Muscle of leg (tissue), 11 donors: Measurements from ENCODE around the gene DISC1. TPM values are rescaled to one million over a fixed set of nuclear protein-coding genes. Genes with fewer than 3 reads are reported as not detected.
"Not testable (repeated sequence)": the region's sequence is repeated elsewhere in the genome, so short reads cannot be mapped to it uniquely, and the experiment has no call there.

Source experiments
- DNase-seq: peaks from one replicate; pipeline ENCODE4 v3.0.0; 2013
- H3K27ac ChIP-seq: one replicate; pipeline ENCODE4 v1.5.1; 2013; ENCODE audit warnings: mild to moderate bottlenecking, low read length, control low read depth
- H3K27me3 ChIP-seq: one replicate; pipeline ENCODE4 v1.6.1; 2013; ENCODE audit warnings: low read length; ENCODE audit not compliant: control insufficient read depth, insufficient read depth
- H3K36me3 ChIP-seq: one replicate; pipeline ENCODE4 v1.6.1; 2013; ENCODE audit warnings: low read length; ENCODE audit not compliant: control insufficient read depth, insufficient read depth
- H3K4me1 ChIP-seq: one replicate; pipeline ENCODE4 v1.6.1; 2013; ENCODE audit warnings: low read length; ENCODE audit not compliant: control insufficient read depth, insufficient read depth
- H3K4me3 ChIP-seq: one replicate; pipeline ENCODE4 v1.5.1; 2013; ENCODE audit warnings: low read length, control low read depth
- H3K9me3 ChIP-seq: replicated peaks from 2 replicates; pipeline ENCODE4 v1.6.1; 2013; ENCODE audit warnings: low read depth, low read length; ENCODE audit not compliant: control insufficient read depth
- WGBS: methylation state at CpG from one replicate; pipeline ENCODE4 v1.1.5; 2013; ENCODE audit warnings: missing lambda C conversion rate; ENCODE audit not compliant: insufficient coverage; 5-methylcytosine and 5-hydroxymethylcytosine counted together
- polyA plus RNA-seq, 8 donors: library from polyadenylated mRNA; unstranded; fragments of 120-200 nt; gene quantifications; one replicate each; pipeline versions ENCODE4 v1.2.1 to v1.2.3, GENCODE V29; 2013; ENCODE audit warnings: inconsistent platforms in 1 of 8, low replicate concordance in 1 of 8; ENCODE audit not compliant: insufficient read length in 8 of 8, insufficient read depth in 1 of 8
- total RNA-seq: library from RNA; stranded (reverse); fragments of 120-200 nt; gene quantifications from one replicate; pipeline ENCODE4 v1.2.4, GENCODE V29; 2013

DISC1 gene
- total and polyA plus RNA-seq, 9 donors: 4.5 to 10.7 (median 7.3) TPM

DNA sequence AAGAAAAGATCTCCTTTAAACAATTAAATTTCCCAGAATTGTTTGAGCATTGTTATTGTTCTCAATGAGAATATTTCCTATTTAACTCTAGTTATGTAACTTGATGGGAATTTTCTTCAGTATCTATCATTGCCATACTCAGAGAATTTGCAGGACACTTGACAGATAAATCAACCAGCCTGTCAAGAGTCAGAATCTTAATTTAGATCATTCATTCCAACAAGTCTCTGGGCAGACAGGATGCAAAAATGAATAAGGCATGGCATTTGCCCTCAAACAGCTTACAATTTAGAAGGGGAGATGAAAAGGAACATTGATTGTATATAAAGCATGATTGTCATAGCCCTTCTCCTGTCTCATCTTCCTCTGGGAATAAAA, 7.3 kb upstream of the DISC1 start:
- no peaks in the 10 kb centered on the region for H3K9me3 ChIP-seq
- DNase-seq: no peak
- no peak overlapping the region for H3K27ac ChIP-seq
- H3K4me1 ChIP-seq: no peaks in the 10 kb centered on the region
- H3K36me3 ChIP-seq: no peaks in the 10 kb centered on the region
- H3K4me3 ChIP-seq: no peak overlapping the region
- no peaks in the 10 kb centered on the region for H3K27me3 ChIP-seq

- DNase-seq, H3K27me3 ChIP-seq, H3K9me3 ChIP-seq, H3K27ac ChIP-seq, H3K36me3 ChIP-seq, H3K4me3 ChIP-seq: not testable (repeated sequence)
- WGBS: no CpG with 5 or more reads among the region's 4 CpGs
- H3K4me1 ChIP-seq: peaks cover 15% of the 10 kb centered on the region
Observed at GRCh38 chr1:231625042-231625441, 1.5 kb upstream of the DISC1 start.

DNA sequence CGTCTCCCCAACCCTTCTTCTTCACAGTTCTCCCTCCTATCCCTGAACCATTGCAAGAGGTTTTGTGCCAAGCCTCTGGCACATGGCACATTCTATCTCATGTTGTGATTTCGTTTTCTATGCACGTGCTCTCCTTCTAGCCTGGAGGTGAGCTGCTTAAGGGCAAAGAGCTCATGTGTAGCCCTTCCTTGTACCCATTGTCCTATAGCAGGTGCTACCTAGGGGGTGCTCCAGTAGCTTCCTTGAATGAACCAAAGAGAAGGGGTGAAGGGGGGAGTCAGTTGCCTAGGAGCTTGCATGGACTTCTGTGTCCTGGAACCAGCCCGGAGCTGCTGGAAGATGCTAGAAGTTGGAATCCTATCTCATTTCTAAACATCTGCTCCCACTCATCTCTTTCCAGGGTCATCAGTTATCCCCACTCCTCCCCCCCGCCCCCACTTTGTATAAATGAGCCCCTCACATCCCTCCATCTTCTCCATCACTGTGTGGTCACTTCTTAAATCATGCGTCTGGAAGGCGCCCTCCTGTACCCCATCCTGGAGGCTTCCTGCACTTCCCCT, 535 bp upstream of the DISC1 start:
- H3K9me3 ChIP-seq: no peaks in the 10 kb centered on the region
- H3K4me3 ChIP-seq: peak overlapping the region; percentile 87
- H3K36me3 ChIP-seq: no peaks in the 10 kb centered on the region
- H3K4me1 ChIP-seq: peaks cover 19% of the 10 kb centered on the region
- peak overlapping the region; percentile 96 for H3K27ac ChIP-seq
- no peak for DNase-seq
- WGBS: 44% methylated on average over 1 of the region's 7 CpGs
- no peaks in the 10 kb centered on the region for H3K27me3 ChIP-seq

DNA sequence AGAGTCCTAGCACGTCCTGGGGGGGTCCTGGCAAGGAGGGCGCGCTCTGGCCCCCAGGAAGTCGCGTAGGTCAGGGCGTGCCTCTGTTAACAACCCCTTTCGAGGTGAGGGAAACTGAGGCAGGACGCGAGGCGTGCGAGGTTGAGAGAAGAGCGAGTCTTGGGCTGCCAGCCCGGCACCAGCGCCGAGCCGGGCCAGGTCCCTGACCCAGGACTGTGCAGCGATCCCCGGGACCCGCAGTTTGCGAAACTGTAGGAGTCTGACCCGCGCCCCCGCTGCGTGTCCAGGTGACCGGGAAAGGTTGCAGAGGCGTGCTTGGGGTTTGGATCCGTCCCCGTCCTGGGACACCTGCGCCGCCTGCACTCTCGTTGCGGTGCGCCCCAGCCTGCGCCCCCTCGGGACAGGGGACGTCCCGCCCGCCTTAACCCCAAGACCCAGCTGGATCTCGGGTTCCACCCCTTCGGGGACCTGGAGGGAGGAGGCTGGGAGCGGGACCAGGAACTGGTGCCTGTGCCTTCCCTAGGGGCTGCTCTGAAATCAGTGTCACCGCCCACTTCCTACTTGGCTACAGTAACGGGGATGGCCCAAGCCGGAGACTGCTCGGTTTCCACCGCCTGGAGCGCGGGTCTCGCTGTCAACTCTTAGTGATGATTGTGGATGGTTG, 493 bp downstream of the DISC1 start:
- Histone ChIP-seq H3K27me3 (no peaks in the 10 kb centered on the region), H3K36me3 (no peaks in the 10 kb centered on the region), H3K27ac (peak overlapping the region; percentile 96), H3K9me3 (no peaks in the 10 kb centered on the region), H3K4me3 (peak overlapping the region; percentile 87), H3K4me1 (peaks cover 19% of the 10 kb centered on the region)
- peak; percentile 88 for DNase-seq
- 0% methylated on average over 34 of the region's 49 CpGs for WGBS

DNA sequence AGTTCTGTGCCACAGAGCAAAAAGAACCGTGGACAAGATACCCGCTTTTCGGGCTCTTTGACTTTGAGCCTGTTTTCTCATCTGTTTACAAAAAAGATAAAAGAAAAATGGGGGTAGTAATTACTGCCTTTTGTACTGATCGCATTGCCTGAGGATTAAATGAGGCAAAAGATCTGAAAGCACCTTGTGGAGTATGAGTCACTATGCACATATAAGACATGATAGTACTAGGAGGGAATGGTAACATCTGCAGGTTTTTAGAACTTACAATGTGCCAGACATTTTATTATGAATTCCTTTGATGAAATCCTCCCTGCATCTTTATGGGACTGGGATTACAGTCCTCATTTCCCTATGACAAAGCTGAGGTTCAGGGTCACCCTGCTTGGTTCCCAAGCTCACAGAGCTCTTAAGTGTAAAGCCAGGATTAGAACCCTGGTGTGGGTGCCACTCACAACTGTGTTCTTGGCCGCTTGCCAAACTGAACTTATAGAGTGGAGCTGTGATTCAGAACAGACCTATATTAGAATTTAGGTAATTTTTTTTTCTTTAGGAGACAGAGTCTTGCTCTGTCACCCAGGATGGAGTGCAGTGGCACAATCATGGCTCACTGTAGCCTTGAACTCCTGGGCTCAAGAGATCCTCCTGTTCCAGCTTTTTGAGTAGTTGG, 1.8 kb downstream of the DISC1 start:
- Histone ChIP-seq H3K27ac (no peak overlapping the region), H3K36me3 (no peaks in the 10 kb centered on the region), H3K9me3 (no peaks in the 10 kb centered on the region), H3K4me1 (peaks cover 19% of the 10 kb centered on the region), H3K4me3 (no peak overlapping the region), H3K27me3 (no peaks in the 10 kb centered on the region)
- DNase-seq: no peak
- no CpG with 5 or more reads among the region's 5 CpGs for WGBS

- no peak overlapping the region for H3K4me3 ChIP-seq
- DNase-seq: no peak
- H3K27me3 ChIP-seq: no peaks in the 10 kb centered on the region
- H3K36me3 ChIP-seq: no peaks in the 10 kb centered on the region
- H3K4me1 ChIP-seq: peaks cover 19% of the 10 kb centered on the region
- 50% methylated on average over 4 of the region's 6 CpGs for WGBS
- H3K9me3 ChIP-seq: no peaks in the 10 kb centered on the region
- no peak overlapping the region for H3K27ac ChIP-seq
Observed at GRCh38 chr1:231629132-231629531, 2.5 kb downstream of the DISC1 start.

GRCh38 chr1:231630558-231631205, 4.1 kb downstream of the DISC1 start:
- peaks cover 17% of the 10 kb centered on the region for H3K4me1 ChIP-seq
- 60% methylated on average over 3 of the region's 10 CpGs for WGBS
- H3K27me3 ChIP-seq: no peaks in the 10 kb centered on the region
- H3K27ac ChIP-seq: no peak overlapping the region
- H3K9me3 ChIP-seq: no peaks in the 10 kb centered on the region
- no peak overlapping the region for H3K4me3 ChIP-seq
- DNase-seq: no peak
- no peaks in the 10 kb centered on the region for H3K36me3 ChIP-seq

- Histone ChIP-seq H3K4me3 (no peak overlapping the region), H3K4me1 (peaks cover 12% of the 10 kb centered on the region), H3K36me3 (no peaks in the 10 kb centered on the region), H3K27me3 (no peaks in the 10 kb centered on the region), H3K27ac (no peak overlapping the region), H3K9me3 (no peaks in the 10 kb centered on the region)
- no CpG with 5 or more reads among the region's 4 CpGs for WGBS
- DNase-seq: no peak
Observed at GRCh38 chr1:231631717-231632116, 5.1 kb downstream of the DISC1 start.

GRCh38 chr1:231632119-231632518, 5.5 kb downstream of the DISC1 start:
- no peak overlapping the region for H3K4me3 ChIP-seq
- WGBS: no CpG with 5 or more reads among the region's 3 CpGs
- H3K4me1 ChIP-seq: peaks cover 12% of the 10 kb centered on the region
- no peak overlapping the region for H3K27ac ChIP-seq
- DNase-seq: no peak
- no peaks in the 10 kb centered on the region for H3K27me3 ChIP-seq
- no peaks in the 10 kb centered on the region for H3K9me3 ChIP-seq
- no peaks in the 10 kb centered on the region for H3K36me3 ChIP-seq

GRCh38 chr1:231634323-231635013, 7.9 kb downstream of the DISC1 start:
- H3K4me1 ChIP-seq: peaks cover 6% of the 10 kb centered on the region
- H3K4me3 ChIP-seq: no peak overlapping the region
- H3K9me3 ChIP-seq: no peaks in the 10 kb centered on the region
- no peaks in the 10 kb centered on the region for H3K27me3 ChIP-seq
- 25% methylated on average over 2 of the region's 6 CpGs for WGBS
- H3K27ac ChIP-seq: no peak overlapping the region
- DNase-seq: peak; percentile 74
- no peaks in the 10 kb centered on the region for H3K36me3 ChIP-seq
